WTC11 (cell line): Measurements from ENCODE around the gene UBR2. TPM values are rescaled to one million over a fixed set of nuclear protein-coding genes. Genes with fewer than 3 reads are reported as not detected.

Experiments
- ATAC-seq: fragments of 200-7000 bp; cut with Tn5 transposase; 2 replicates; pipeline ENCODE4 v1.10.0; 2021; ENCODE audit warnings: mild to moderate bottlenecking, moderate library complexity
- CTCF ChIA-PET: fragments of 300-600 bp; sonication (Branson Sonifier 250); formaldehyde crosslinking; loops from one replicate; lab custom pipeline; 2021; ENCODE audit warnings: antibody characterized with exemption; lab: Charles Lee
- POLR2A ChIA-PET: fragments of 350-600 bp; sonication (Branson Sonifier 250); formaldehyde crosslinking; loops from one replicate; lab custom pipeline; 2021; ENCODE audit warnings: antibody characterized with exemption; lab: Charles Lee
- DNase-seq: peaks from one replicate; pipeline ENCODE4 v3.0.0; 2021; ENCODE audit warnings: low spot score
- H3K27ac Mint-ChIP-seq: 2 replicates; pipeline ENCODE4 v1.8.0; 2021; ENCODE audit warnings: mixed read lengths
- H3K27me3 Mint-ChIP-seq: 2 replicates; pipeline ENCODE4 v1.8.0; 2021; ENCODE audit warnings: low read depth, mild to moderate bottlenecking, moderate library complexity, mixed read lengths
- H3K36me3 Mint-ChIP-seq: 2 replicates; pipeline ENCODE4 v1.8.0; 2021; ENCODE audit warnings: mixed read lengths
- H3K4me1 Mint-ChIP-seq: 2 replicates; pipeline ENCODE4 v1.8.0; 2022; ENCODE audit warnings: mixed read lengths
- H3K4me3 Mint-ChIP-seq: 2 replicates; pipeline ENCODE4 v1.8.0; 2021; ENCODE audit warnings: mild to moderate bottlenecking, moderate library complexity, mixed read lengths
- H3K9me3 Mint-ChIP-seq: 2 replicates; pipeline ENCODE4 v1.8.0; 2021; ENCODE audit warnings: mixed read lengths
- ATF1 ChIP-seq: sonication (generic); formaldehyde crosslinking; IDR thresholded peaks from 2 replicates; pipeline ENCODE4 v1.8.1; 2023; ENCODE audit warnings: mild to moderate bottlenecking, moderate library complexity, missing genetic modification reagents
- CREM ChIP-seq: sonication (generic); formaldehyde crosslinking; IDR thresholded peaks from 2 replicates; pipeline ENCODE4 v1.8.1; 2022; ENCODE audit warnings: mild to moderate bottlenecking, missing genetic modification reagents, moderate library complexity
- FOXJ3 ChIP-seq: sonication (generic); formaldehyde crosslinking; IDR thresholded peaks from 2 replicates; pipeline ENCODE4 v1.9.0; 2021; ENCODE audit warnings: missing genetic modification reagents, mild to moderate bottlenecking, borderline replicate concordance
- IRF2 ChIP-seq: sonication (generic); formaldehyde crosslinking; IDR thresholded peaks from 2 replicates; pipeline ENCODE4 v1.8.0; 2022; ENCODE audit warnings: low read depth, missing genetic modification reagents, borderline replicate concordance
- PRDM15 ChIP-seq: sonication (generic); formaldehyde crosslinking; IDR thresholded peaks from 2 replicates; pipeline ENCODE4 v1.8.0; 2022; ENCODE audit warnings: missing genetic modification reagents
- TEAD1 ChIP-seq: sonication (generic); formaldehyde crosslinking; IDR thresholded peaks from 2 replicates; pipeline ENCODE4 v1.8.0; 2022; ENCODE audit warnings: mild to moderate bottlenecking, missing genetic modification reagents
- ZBTB21 ChIP-seq: sonication (generic); formaldehyde crosslinking; IDR thresholded peaks from 2 replicates; pipeline ENCODE4 v1.8.1; 2023; ENCODE audit warnings: mild to moderate bottlenecking, missing genetic modification reagents, borderline replicate concordance
- ZNF138 ChIP-seq: sonication (generic); formaldehyde crosslinking; conservative IDR thresholded peaks from 2 replicates; pipeline ENCODE4 v1.8.1; 2022; ENCODE audit warnings: mild to moderate bottlenecking, moderate library complexity, missing genetic modification reagents
- ZNF219 ChIP-seq: sonication (generic); formaldehyde crosslinking; IDR thresholded peaks from 2 replicates; pipeline ENCODE4 v1.8.0; 2023; ENCODE audit warnings: missing genetic modification reagents, mild to moderate bottlenecking, borderline replicate concordance
- ZNF281 ChIP-seq: sonication (generic); formaldehyde crosslinking; IDR thresholded peaks from 2 replicates; pipeline ENCODE4 v1.8.0; 2023; ENCODE audit warnings: mild to moderate bottlenecking, missing genetic modification reagents
- ZSCAN18 ChIP-seq: fragments of 250-450 bp; sonication (Bioruptor Pico); IDR thresholded peaks from 2 replicates; pipeline ENCODE4 v2.1.2; 2022; ENCODE audit warnings: mild to moderate bottlenecking, moderate library complexity
- total RNA-seq: library from RNA; stranded (reverse); gene quantifications from 3 replicates; pipeline ENCODE4 v1.2.3, GENCODE V29; 2021
- TF ChIP-seq, protein P1 (sequence below): sonication (generic); formaldehyde crosslinking; conservative IDR thresholded peaks from 2 replicates; pipeline ENCODE4 v1.8.1; 2022; ENCODE audit warnings: mild to moderate bottlenecking, missing genetic modification reagents
- TF ChIP-seq, protein P2 (sequence below): fragments of 250-450 bp; sonication (Bioruptor Pico); IDR thresholded peaks from 2 replicates; pipeline ENCODE4 v1.9.0; 2021; ENCODE audit warnings: mild to moderate bottlenecking
- TF ChIP-seq, protein P3 (sequence below): sonication (generic); formaldehyde crosslinking; conservative IDR thresholded peaks from 2 replicates; pipeline ENCODE4 v1.8.1; 2023; ENCODE audit warnings: mild to moderate bottlenecking, low read depth, missing genetic modification reagents, moderate library complexity
- TF ChIP-seq, protein P4 (sequence below): sonication (generic); formaldehyde crosslinking; IDR thresholded peaks from 2 replicates; pipeline ENCODE4 v1.8.1; 2023; ENCODE audit warnings: mild to moderate bottlenecking, missing genetic modification reagents

Gene UBR2
- total RNA-seq, 1 experiment from 2014 or later: 18.8 TPM

DNA sequence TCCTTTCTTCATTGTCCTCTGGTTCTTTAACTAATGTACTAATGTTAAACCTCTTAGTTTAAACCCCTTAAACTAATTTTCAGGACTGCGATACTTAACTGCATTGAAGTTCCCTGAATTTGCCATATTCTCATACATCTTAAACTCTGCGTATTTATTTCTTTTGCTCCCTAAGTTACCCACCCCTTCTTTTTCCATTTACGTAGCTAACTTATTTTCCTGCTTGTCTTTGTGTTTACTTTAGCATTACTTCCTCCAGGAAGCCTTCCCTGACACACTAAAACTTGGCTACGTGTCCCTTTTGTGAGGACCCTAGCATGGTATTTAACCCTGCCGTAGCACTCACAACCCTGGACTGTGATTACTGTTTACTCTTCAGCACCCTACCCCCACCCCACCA lies 79.0 kb downstream of the UBR2 start (continued):
- TF ChIP-seq, protein P1, sequence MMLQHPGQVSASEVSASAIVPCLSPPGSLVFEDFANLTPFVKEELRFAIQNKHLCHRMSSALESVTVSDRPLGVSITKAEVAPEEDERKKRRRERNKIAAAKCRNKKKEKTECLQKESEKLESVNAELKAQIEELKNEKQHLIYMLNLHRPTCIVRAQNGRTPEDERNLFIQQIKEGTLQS (CRISPR knock-in tag): no peak
- no peak for TF ChIP-seq FOXJ3 (CRISPR knock-in tag)

- no peaks in the 10 kb centered on the region for H3K27me3 Mint-ChIP-seq
- ATAC-seq (no peak), DNase-seq (no peak)
- no peaks in the 10 kb centered on the region for H3K4me1 Mint-ChIP-seq
- CTCF ChIA-PET: no interaction called here
- TF ChIP-seq ZNF219 (CRISPR knock-in tag): no peak
- TF ChIP-seq FOXJ3 (CRISPR knock-in tag): no peak
- no peak for TF ChIP-seq PRDM15 (CRISPR knock-in tag)
- TF ChIP-seq, protein P2, sequence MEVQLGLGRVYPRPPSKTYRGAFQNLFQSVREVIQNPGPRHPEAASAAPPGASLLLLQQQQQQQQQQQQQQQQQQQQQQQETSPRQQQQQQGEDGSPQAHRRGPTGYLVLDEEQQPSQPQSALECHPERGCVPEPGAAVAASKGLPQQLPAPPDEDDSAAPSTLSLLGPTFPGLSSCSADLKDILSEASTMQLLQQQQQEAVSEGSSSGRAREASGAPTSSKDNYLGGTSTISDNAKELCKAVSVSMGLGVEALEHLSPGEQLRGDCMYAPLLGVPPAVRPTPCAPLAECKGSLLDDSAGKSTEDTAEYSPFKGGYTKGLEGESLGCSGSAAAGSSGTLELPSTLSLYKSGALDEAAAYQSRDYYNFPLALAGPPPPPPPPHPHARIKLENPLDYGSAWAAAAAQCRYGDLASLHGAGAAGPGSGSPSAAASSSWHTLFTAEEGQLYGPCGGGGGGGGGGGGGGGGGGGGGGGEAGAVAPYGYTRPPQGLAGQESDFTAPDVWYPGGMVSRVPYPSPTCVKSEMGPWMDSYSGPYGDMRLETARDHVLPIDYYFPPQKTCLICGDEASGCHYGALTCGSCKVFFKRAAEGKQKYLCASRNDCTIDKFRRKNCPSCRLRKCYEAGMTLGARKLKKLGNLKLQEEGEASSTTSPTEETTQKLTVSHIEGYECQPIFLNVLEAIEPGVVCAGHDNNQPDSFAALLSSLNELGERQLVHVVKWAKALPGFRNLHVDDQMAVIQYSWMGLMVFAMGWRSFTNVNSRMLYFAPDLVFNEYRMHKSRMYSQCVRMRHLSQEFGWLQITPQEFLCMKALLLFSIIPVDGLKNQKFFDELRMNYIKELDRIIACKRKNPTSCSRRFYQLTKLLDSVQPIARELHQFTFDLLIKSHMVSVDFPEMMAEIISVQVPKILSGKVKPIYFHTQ (CRISPR knock-in tag): no peak
- no peak for TF ChIP-seq ZSCAN18
- no peak for TF ChIP-seq ZNF138 (CRISPR knock-in tag)
- no peak for TF ChIP-seq ZNF281 (CRISPR knock-in tag)
- TF ChIP-seq TEAD1 (CRISPR knock-in tag): no peak
- TF ChIP-seq IRF2 (CRISPR knock-in tag): no peak
- TF ChIP-seq, all 79 proteins: peak for 0
- H3K9me3 Mint-ChIP-seq: no peaks in the 10 kb centered on the region
- peaks cover 34% of the 10 kb centered on the region for H3K36me3 Mint-ChIP-seq
- POLR2A ChIA-PET: no interaction called here
- H3K27ac Mint-ChIP-seq: no peak overlapping the region
- no peak overlapping the region for H3K4me3 Mint-ChIP-seq
Observed at GRCh38 chr6:42644211-42644610, 80.4 kb downstream of the UBR2 start.

DNA sequence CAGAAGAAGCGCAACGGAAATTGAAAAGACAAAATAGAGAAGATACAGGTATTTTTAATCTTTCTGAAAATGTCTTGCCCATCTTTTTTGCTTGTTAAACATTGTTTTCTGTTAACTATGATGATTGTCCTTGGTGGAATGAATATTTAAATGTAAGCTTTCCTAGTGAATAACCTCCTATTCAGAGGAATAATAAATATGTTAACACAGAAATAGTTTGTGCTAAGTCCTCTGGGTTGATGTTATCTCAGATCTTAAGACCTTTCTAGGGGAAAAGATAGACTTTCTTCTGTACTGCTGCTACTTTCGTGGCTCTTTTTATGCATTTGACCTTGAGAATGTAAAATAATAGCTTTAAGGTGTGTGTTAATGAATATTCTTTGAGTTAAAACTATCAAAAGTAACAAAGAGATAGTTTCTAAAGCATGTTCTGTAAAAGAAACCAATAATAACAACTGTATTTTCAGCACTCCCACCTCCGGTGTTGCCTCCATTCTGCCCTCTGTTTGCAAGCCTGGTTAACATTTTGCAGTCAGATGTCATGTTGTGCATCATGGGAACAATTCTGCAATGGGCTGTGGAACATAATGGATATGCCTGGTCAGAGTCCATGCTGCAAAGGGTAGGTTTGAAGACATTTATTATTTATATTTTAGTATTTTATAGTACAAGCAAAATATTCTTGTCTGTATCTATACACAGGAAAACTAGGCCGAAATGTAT lies 88.4 kb downstream of the UBR2 start:
- Mint-ChIP-seq H3K4me3 (no peak overlapping the region), H3K27me3 (no peaks in the 10 kb centered on the region), H3K9me3 (no peaks in the 10 kb centered on the region), H3K27ac (no peak overlapping the region), H3K36me3 (peaks cover 36% of the 10 kb centered on the region), H3K4me1 (no peaks in the 10 kb centered on the region)
- ChIA-PET CTCF (no interaction called here), POLR2A (no interaction called here)
- no peak for TF ChIP-seq ZBTB21 (CRISPR knock-in tag)
- TF ChIP-seq, protein P3, sequence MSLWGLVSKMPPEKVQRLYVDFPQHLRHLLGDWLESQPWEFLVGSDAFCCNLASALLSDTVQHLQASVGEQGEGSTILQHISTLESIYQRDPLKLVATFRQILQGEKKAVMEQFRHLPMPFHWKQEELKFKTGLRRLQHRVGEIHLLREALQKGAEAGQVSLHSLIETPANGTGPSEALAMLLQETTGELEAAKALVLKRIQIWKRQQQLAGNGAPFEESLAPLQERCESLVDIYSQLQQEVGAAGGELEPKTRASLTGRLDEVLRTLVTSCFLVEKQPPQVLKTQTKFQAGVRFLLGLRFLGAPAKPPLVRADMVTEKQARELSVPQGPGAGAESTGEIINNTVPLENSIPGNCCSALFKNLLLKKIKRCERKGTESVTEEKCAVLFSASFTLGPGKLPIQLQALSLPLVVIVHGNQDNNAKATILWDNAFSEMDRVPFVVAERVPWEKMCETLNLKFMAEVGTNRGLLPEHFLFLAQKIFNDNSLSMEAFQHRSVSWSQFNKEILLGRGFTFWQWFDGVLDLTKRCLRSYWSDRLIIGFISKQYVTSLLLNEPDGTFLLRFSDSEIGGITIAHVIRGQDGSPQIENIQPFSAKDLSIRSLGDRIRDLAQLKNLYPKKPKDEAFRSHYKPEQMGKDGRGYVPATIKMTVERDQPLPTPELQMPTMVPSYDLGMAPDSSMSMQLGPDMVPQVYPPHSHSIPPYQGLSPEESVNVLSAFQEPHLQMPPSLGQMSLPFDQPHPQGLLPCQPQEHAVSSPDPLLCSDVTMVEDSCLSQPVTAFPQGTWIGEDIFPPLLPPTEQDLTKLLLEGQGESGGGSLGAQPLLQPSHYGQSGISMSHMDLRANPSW: no peak
- TF ChIP-seq CREM (CRISPR knock-in tag): no peak
- no peak for TF ChIP-seq FOXJ3 (CRISPR knock-in tag)
- no peak for TF ChIP-seq ATF1 (CRISPR knock-in tag)
- TF ChIP-seq, protein P4, sequence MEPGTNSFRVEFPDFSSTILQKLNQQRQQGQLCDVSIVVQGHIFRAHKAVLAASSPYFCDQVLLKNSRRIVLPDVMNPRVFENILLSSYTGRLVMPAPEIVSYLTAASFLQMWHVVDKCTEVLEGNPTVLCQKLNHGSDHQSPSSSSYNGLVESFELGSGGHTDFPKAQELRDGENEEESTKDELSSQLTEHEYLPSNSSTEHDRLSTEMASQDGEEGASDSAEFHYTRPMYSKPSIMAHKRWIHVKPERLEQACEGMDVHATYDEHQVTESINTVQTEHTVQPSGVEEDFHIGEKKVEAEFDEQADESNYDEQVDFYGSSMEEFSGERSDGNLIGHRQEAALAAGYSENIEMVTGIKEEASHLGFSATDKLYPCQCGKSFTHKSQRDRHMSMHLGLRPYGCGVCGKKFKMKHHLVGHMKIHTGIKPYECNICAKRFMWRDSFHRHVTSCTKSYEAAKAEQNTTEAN (CRISPR knock-in tag): no peak
- no peak for DNase-seq
- no peak for ATAC-seq
